Measurements from ENCODE around the gene DOCK2. TPM values are rescaled to one million over a fixed set of nuclear protein-coding genes. Genes with fewer than 3 reads are reported as not detected.

The DOCK2 gene
- total and polyA plus RNA-seq, 8 donors = 0.73 to 15.6 (median 1.7) TPM

DNA sequence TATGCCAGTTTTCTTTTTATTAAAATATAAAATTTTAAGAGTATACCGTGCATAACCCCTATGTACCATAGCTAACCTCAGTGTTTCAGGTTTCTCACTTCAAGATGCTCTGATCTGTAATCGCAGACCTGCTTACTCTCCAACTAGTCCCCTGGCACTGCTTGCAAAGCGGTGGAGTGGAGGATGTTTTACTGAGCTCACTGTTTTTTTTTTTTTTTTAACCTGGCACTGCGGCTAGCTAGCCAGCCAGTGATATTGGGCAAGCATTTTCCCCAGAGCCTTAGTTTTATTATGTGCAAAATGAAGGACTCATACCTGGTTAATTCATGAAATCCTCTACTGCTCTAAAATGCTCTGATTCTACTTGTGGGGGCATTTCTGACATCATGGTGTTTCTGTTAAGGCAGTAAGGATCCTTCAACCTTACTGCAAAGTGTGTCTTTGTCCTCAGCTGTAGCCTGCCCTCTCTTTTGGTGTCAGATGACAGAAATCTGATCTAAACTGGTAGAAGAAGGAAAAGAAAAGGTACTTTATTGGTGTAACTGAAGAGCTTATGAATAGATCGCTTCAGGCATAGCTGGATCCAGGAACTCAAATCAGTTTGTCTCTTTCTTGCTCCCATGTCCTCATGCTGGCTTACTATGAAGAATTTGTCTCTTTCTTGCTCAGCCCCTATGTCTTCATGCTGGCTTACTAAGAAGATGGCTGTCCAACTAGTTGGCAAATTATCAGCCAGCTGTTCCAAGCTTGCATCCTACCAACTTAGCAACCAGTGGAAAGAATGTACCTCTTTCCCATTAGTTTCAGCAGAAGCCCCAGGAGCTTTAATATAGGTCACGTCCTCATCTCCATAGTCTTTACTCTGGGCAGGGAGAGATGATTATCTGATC lies 59.8 kb downstream of the DOCK2 start:
- FAIRE-seq (no peak), DNase-seq (no peak), ATAC-seq (no peak)
- no peak for TF ChIP-seq CTCF (IDR thresholded peaks at IDR 0.05)
- Histone ChIP-seq H3K27me3 (no peaks in the 10 kb centered on the region), H3K4me3 (no peak overlapping the region), H3K27ac (no peak overlapping the region), H3K36me3 (no peaks in the 10 kb centered on the region), H3K4me1 (no peaks in the 10 kb centered on the region), H3K9me3 (no peaks in the 10 kb centered on the region)
- 64 to 75% methylated on average over 6 of the region's 6 CpGs for WGBS, 2 donors
- intact Hi-C loops (cut with DNase I) = loop anchor here in 1 of 3 donors (10.0 kb wide), 1 partner anchor 288 kb away; the partner anchor contains the start of gene INSYN2B

DNA sequence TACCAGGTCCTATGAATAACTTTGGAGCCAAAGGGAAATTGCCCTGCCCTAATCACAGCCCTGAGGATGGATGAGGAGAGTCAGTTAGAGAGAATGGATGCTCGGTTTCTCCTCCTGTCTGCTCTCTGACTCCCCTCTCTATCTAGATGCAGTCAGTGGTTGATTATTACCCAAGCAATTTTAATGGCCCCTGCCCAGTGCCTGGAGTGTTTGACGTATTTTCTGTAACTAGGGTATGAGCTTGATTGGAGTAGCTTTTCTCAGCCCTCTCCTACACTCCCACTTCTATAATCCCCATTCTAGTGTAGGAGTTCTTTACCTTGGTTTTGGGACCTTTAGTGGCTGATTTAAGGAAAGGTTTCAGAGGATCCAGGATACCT lies 60.4 kb downstream of the DOCK2 start:
- no peak overlapping the region for H3K4me3 ChIP-seq
- 22 to 29% methylated on average over 2 of the region's 2 CpGs for WGBS, 2 donors
- ATAC-seq (no peak), DNase-seq (no peak), FAIRE-seq (no peak)
- intact Hi-C loops (cut with DNase I) = loop anchor here in 1 of 3 donors (10.0 kb wide), 1 partner anchor 287 kb away; the partner anchor contains the start of gene INSYN2B
- H3K36me3 ChIP-seq = no peaks in the 10 kb centered on the region
- no peak overlapping the region for H3K27ac ChIP-seq
- no peaks in the 10 kb centered on the region for H3K4me1 ChIP-seq
- no peak for TF ChIP-seq CTCF (IDR thresholded peaks at IDR 0.05)
- no peaks in the 10 kb centered on the region for H3K9me3 ChIP-seq
- no peaks in the 10 kb centered on the region for H3K27me3 ChIP-seq

GRCh38 chr5:169697976-169698375 lies 60.9 kb downstream of the DOCK2 start:
- ATAC-seq (no peak), FAIRE-seq (no peak), DNase-seq (no peak)
- Histone ChIP-seq H3K27ac (no peak overlapping the region), H3K36me3 (no peaks in the 10 kb centered on the region), H3K27me3 (no peaks in the 10 kb centered on the region), H3K4me1 (no peaks in the 10 kb centered on the region), H3K9me3 (no peaks in the 10 kb centered on the region), H3K4me3 (no peak overlapping the region)
- WGBS, 2 donors = 31 to 37% methylated on average over 3 of the region's 3 CpGs
- intact Hi-C loops (cut with DNase I) = loop anchor here in 1 of 3 donors (10.0 kb wide), 1 partner anchor 287 kb away; the partner anchor contains the start of gene INSYN2B
- no peak for TF ChIP-seq CTCF (IDR thresholded peaks at IDR 0.05)

DNA sequence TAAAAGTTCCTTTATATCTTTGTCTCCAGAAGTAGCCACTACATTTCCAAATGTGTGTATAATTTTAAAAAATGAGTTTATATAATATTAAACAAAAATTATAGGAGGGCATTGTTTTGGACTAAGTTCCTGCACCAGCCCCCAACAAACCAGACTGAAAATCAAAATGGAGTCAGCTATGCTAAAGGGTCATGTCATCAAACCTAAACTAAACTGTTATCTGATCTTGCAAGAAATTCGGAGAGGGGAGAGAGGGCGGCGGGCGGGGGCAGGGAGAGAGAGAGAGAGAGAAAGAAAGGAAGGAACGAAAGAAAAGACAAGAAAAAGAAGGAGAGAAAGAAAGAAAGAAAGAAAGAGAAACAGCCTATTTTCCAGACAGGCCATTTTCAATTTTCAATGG lies 63.5 kb downstream of the DOCK2 start:
- no peak for TF ChIP-seq CTCF (IDR thresholded peaks at IDR 0.05)

More for the DNA sequence above, 63.5 kb downstream of the DOCK2 start:
- FAIRE-seq (no peak), ATAC-seq (no peak), DNase-seq (no peak)
- no peak overlapping the region for H3K4me3 ChIP-seq
- no peaks in the 10 kb centered on the region for H3K9me3 ChIP-seq
- 70 to 71% methylated on average over 5 of the region's 5 CpGs for WGBS, 2 donors
- H3K36me3 ChIP-seq = no peaks in the 10 kb centered on the region
- no peak overlapping the region for H3K27ac ChIP-seq
- intact Hi-C loops (cut with DNase I) = no loop called here
- no peaks in the 10 kb centered on the region for H3K4me1 ChIP-seq
- H3K27me3 ChIP-seq = no peaks in the 10 kb centered on the region
